ENCODE measurements around the gene TNXB. TPM values are rescaled to one million over a fixed set of nuclear protein-coding genes. Genes with fewer than 3 reads are reported as not detected.

The TNXB gene
- total and polyA plus RNA-seq, 2 donors (not counting 1 experiment from before 2014, with no cell fraction given): 8.1 to 63.9 TPM

DNA sequence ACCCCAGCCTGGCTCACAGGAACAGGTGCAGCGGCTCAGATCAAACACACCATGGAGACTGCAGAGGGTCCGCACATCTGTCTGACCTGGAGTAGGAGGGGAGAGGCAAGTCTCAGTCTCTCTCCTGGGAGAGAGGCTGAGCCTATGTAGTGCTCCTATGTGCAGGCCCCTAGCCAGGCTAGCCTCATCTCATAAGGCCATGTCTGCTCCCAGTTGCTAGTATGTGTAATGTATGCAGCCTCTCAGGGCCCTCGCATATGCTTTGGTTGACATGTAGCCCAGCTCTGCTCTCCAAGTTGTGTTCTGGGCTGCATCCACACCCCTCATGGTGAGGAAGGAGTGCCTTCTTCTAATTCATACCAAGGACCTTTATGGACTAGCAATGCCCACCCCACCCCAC, 11.8 kb downstream of the TNXB start:
- no peak for DNase-seq (ENCODE audit: low read depth in 2 of 2)
- peaks cover 5% of the 10 kb centered on the region for H3K27me3 ChIP-seq (ENCODE audit: control insufficient read depth, insufficient read depth, low read length)

DNA sequence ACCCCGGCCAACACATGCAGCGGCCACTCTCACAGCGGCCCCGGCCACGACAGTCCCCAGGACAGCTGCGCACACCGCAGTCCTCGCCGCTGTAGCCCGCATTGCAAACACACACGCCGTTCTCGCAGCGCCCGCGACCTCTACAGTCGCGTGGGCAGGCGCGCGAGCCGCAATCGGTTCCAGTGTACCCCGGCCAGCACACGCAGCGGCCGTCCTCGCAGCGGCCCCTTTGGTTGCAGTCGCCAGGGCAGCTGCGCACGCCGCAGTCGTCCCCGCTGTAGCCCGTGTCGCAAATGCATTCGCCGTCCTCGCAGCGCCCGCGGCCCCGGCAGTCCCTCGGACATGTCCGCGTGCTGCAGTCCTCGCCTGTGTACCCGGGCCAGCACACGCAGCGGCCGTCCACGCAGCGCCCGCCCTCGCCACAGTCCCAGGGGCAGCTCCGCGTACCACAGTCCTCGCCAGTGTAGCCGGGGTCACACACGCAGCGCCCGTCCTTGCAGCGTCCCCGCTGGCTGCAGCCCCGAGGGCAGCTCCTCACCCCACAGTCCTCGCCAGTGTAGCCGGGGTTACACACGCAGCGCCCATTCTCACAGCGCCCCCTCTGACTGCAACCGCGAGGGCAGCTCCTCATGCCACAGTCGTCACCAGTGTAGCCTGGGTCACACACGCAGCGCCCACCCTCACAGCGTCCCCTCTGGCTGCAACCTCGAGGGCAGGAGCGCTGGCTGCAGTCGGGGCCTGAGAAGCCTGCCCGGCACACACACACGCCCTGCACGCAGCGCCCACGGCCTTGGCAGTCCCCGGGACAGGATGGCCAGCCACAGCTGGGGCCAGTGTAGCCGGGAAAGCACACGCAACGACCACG, 12.5 kb downstream of the TNXB start:
- peaks cover 5% of the 10 kb centered on the region for H3K27me3 ChIP-seq (ENCODE audit: control insufficient read depth, insufficient read depth, low read length)
- no peak overlapping the region for H3K9ac ChIP-seq (ENCODE audit: insufficient read depth, low read length)
- H3K4me1 ChIP-seq (ENCODE audit: control insufficient read depth, extremely low read depth, insufficient read depth, low read length): peaks cover 15% of the 10 kb centered on the region
- H3K4me3 ChIP-seq (replicated peaks in 1 of 4; ENCODE audit: control extremely low read depth in 1 of 4, insufficient read depth in 1 of 4, low read depth in 3 of 4, low read length in 4 of 4): no peak overlapping the region
- no peak for DNase-seq (ENCODE audit: low read depth in 2 of 2)
- no peak overlapping the region for H3K4me2 ChIP-seq (ENCODE audit: extremely low read depth, insufficient read depth, low read length)
- H4K20me1 ChIP-seq (ENCODE audit: control insufficient read depth, extremely low read depth, insufficient read depth, low read length): no peaks in the 10 kb centered on the region
- TF ChIP-seq EZH2 (IDR thresholded peaks at IDR 0.05; ENCODE audit: low read length, missing control alignments): peak; percentile 53
- TF ChIP-seq, protein P1, sequence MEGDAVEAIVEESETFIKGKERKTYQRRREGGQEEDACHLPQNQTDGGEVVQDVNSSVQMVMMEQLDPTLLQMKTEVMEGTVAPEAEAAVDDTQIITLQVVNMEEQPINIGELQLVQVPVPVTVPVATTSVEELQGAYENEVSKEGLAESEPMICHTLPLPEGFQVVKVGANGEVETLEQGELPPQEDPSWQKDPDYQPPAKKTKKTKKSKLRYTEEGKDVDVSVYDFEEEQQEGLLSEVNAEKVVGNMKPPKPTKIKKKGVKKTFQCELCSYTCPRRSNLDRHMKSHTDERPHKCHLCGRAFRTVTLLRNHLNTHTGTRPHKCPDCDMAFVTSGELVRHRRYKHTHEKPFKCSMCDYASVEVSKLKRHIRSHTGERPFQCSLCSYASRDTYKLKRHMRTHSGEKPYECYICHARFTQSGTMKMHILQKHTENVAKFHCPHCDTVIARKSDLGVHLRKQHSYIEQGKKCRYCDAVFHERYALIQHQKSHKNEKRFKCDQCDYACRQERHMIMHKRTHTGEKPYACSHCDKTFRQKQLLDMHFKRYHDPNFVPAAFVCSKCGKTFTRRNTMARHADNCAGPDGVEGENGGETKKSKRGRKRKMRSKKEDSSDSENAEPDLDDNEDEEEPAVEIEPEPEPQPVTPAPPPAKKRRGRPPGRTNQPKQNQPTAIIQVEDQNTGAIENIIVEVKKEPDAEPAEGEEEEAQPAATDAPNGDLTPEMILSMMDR (conservative IDR thresholded peaks at IDR 0.05 in 1 of 2, IDR thresholded peaks at IDR 0.05 in 1 of 2; ENCODE audit: low read depth in 1 of 2, low read length in 2 of 2): no peak
- H3K9me3 ChIP-seq (ENCODE audit: control insufficient read depth, insufficient read depth, low read depth, low read length): no peaks in the 10 kb centered on the region
- H3K79me2 ChIP-seq (ENCODE audit: control insufficient read depth, insufficient read depth, low read length): no peaks in the 10 kb centered on the region
- no peak overlapping the region for H2AFZ ChIP-seq (ENCODE audit: low read length)
- no peaks in the 10 kb centered on the region for H3K36me3 ChIP-seq (ENCODE audit: control insufficient read depth, insufficient read depth, low read length)
- no peak overlapping the region for H3K27ac ChIP-seq (ENCODE audit: insufficient read depth, low read length)

More for the DNA sequence above, 11.8 kb downstream of the TNXB start:
- Histone ChIP-seq H3K9ac (ENCODE audit: insufficient read depth, low read length) (no peak overlapping the region), H3K79me2 (ENCODE audit: control insufficient read depth, insufficient read depth, low read length) (no peaks in the 10 kb centered on the region), H3K4me3 (replicated peaks in 1 of 4; ENCODE audit: control extremely low read depth in 1 of 4, insufficient read depth in 1 of 4, low read depth in 3 of 4, low read length in 4 of 4) (no peak overlapping the region), H3K4me1 (ENCODE audit: control insufficient read depth, extremely low read depth, insufficient read depth, low read length) (peaks cover 9% of the 10 kb centered on the region), H3K4me2 (ENCODE audit: extremely low read depth, insufficient read depth, low read length) (no peak overlapping the region), H4K20me1 (ENCODE audit: control insufficient read depth, extremely low read depth, insufficient read depth, low read length) (no peaks in the 10 kb centered on the region), H3K27ac (ENCODE audit: insufficient read depth, low read length) (no peak overlapping the region), H3K36me3 (ENCODE audit: control insufficient read depth, insufficient read depth, low read length) (no peaks in the 10 kb centered on the region), H3K9me3 (ENCODE audit: control insufficient read depth, insufficient read depth, low read depth, low read length) (no peaks in the 10 kb centered on the region), H2AFZ (ENCODE audit: low read length) (no peak overlapping the region)
- TF ChIP-seq EZH2 (IDR thresholded peaks at IDR 0.05; ENCODE audit: low read length, missing control alignments): no peak
- TF ChIP-seq, protein P1 (conservative IDR thresholded peaks at IDR 0.05 in 1 of 2, IDR thresholded peaks at IDR 0.05 in 1 of 2; ENCODE audit: low read depth in 1 of 2, low read length in 2 of 2): no peak

DNA sequence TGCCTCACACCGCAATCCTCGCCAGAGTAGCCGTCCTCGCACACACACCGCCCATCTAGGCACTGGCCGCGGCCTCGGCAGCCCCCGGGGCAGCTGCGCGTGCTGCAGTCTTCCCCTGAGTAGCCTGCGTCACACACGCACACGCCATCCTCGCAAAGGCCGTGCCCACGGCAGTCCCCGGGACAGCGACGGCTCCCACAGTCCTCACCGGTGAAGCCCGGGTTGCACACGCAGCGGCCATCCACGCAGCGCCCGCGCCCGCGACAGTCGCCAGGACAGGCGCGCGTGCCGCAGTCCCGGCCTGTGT, 13.1 kb downstream of the TNXB start:
- no peaks in the 10 kb centered on the region for H3K36me3 ChIP-seq (ENCODE audit: control insufficient read depth, insufficient read depth, low read length)
- peaks cover 5% of the 10 kb centered on the region for H3K27me3 ChIP-seq (ENCODE audit: control insufficient read depth, insufficient read depth, low read length)
- H3K79me2 ChIP-seq (ENCODE audit: control insufficient read depth, insufficient read depth, low read length): no peaks in the 10 kb centered on the region
- TF ChIP-seq EZH2 (IDR thresholded peaks at IDR 0.05; ENCODE audit: low read length, missing control alignments): no peak
- TF ChIP-seq, protein P1 (conservative IDR thresholded peaks at IDR 0.05 in 1 of 2, IDR thresholded peaks at IDR 0.05 in 1 of 2; ENCODE audit: low read depth in 1 of 2, low read length in 2 of 2): no peak
- no peak overlapping the region for H3K4me2 ChIP-seq (ENCODE audit: extremely low read depth, insufficient read depth, low read length)
- H4K20me1 ChIP-seq (ENCODE audit: control insufficient read depth, extremely low read depth, insufficient read depth, low read length): no peaks in the 10 kb centered on the region
- DNase-seq (ENCODE audit: low read depth in 2 of 2): no peak
- H3K4me3 ChIP-seq (replicated peaks in 1 of 4; ENCODE audit: control extremely low read depth in 1 of 4, insufficient read depth in 1 of 4, low read depth in 3 of 4, low read length in 4 of 4): no peak overlapping the region
- H3K4me1 ChIP-seq (ENCODE audit: control insufficient read depth, extremely low read depth, insufficient read depth, low read length): peaks cover 17% of the 10 kb centered on the region
- no peak overlapping the region for H3K27ac ChIP-seq (ENCODE audit: insufficient read depth, low read length)
- H3K9ac ChIP-seq (ENCODE audit: insufficient read depth, low read length): no peak overlapping the region
- H2AFZ ChIP-seq (ENCODE audit: low read length): no peak overlapping the region
- no peaks in the 10 kb centered on the region for H3K9me3 ChIP-seq (ENCODE audit: control insufficient read depth, insufficient read depth, low read depth, low read length)
